Transverse colon (tissue), 4 donors: Measurements from ENCODE around the gene TM6SF1. TPM values are rescaled to one million over a fixed set of nuclear protein-coding genes. Genes with fewer than 3 reads are reported as not detected.

Experiments
- DNase-seq: peaks from one replicate; pipeline ENCODE4 v3.0.0-alpha.2; 2019
- H3K27ac ChIP-seq, 4 donors: fragments of 200-600 bp; sonication (generic); 2 replicates each; pipeline ENCODE4 v1.5.1; 2016 to 2018; ENCODE audit warnings: inconsistent platforms in 4 of 4
- H3K27me3 ChIP-seq: fragments of 200-600 bp; sonication (generic); 2 replicates; pipeline ENCODE4 v1.5.1; 2017; ENCODE audit warnings: inconsistent platforms
- H3K36me3 ChIP-seq, 4 donors: fragments of 200-600 bp; sonication (generic); 2 replicates each; pipeline ENCODE4 v1.5.1; 2017 to 2019; ENCODE audit warnings: inconsistent platforms in 4 of 4
- H3K4me1 ChIP-seq, 4 donors: fragments of 200-600 bp; sonication (generic); 2 replicates each; pipeline ENCODE4 v1.5.1; 2017 to 2020; ENCODE audit warnings: inconsistent platforms in 4 of 4
- H3K4me3 ChIP-seq, 4 donors: fragments of 200-600 bp; sonication (generic); 1 replicate in 1 of 4; 2 replicates in 3 of 4; pipeline versions ENCODE4 v1.5.1 to v1.6.1; 2017 to 2019; ENCODE audit warnings: inconsistent platforms in 4 of 4
- H3K9me3 ChIP-seq, 2 donors: fragments of 200-600 bp; sonication (generic); 2 replicates each; pipeline ENCODE4 v1.5.1; 2017 to 2019; ENCODE audit warnings: inconsistent platforms in 2 of 2
- CTCF ChIP-seq, 5 experiments: fragments of 200-600 bp in 3 of 5; fragments of 450-650 bp in 2 of 5; sonication (generic) in 3 of 5; IDR thresholded peaks; 1 replicate in 2 of 5; 2 replicates in 3 of 5; pipeline ENCODE4 v1.5.1; 2016 to 2017; ENCODE audit warnings: antibody characterized with exemption in 5 of 5, inconsistent platforms in 3 of 5, mild to moderate bottlenecking in 2 of 5, moderate library complexity in 1 of 5
- EP300 ChIP-seq: sonication (generic); formaldehyde crosslinking; IDR thresholded peaks from one replicate; pipeline ENCODE4 v1.6.1; 2017; ENCODE audit warnings: antibody characterized with exemption, low read depth
- POLR2A ChIP-seq: fragments of 450-650 bp; IDR thresholded peaks from one replicate; pipeline ENCODE4 v1.6.1; 2016; ENCODE audit warnings: antibody characterized with exemption, mild to moderate bottlenecking, moderate library complexity
- POLR2AphosphoS5 ChIP-seq, 3 donors: sonication (generic); formaldehyde crosslinking; IDR thresholded peaks; one replicate each; pipeline ENCODE4 v1.6.1; 2016; ENCODE audit warnings: antibody characterized with exemption in 3 of 3
- whole genome bisulfite sequencing, 2 donors: methylation state at CpG; one replicate each; pipeline ENCODE4 v1.1.5; 2018; ENCODE audit warnings: low coverage in 1 of 2; 5-methylcytosine and 5-hydroxymethylcytosine counted together
- in situ Hi-C, 4 donors: fragments of 200-750 bp; cut with MboI; loops; one replicate each; pipeline versions ENCODE4 v1.15.0 to v1.15.1; 2017; ENCODE audit warnings: low sequenced_read_pairs in 3 of 4, low pct_ligation_motif_present in 1 of 4, low pct_unique_long_range_greater_than_20kb in 1 of 4
- intact Hi-C: fragments of 100-400 bp; cut with DNase I; formaldehyde crosslinking; loops from one replicate; pipeline ENCODE4 v1.15.1; 2023; ENCODE audit warnings: low total_unique reads
- total RNA-seq, 4 donors: library from RNA; depleted of rRNA; stranded (reverse); fragments of >200 nt; gene quantifications; one replicate each; pipeline ENCODE4 v1.1.0, GENCODE V29; 2016

The TM6SF1 gene
- total RNA-seq, 4 donors from 2014 or later, result 0.96 to 1.7 TPM; not detected in 2

GRCh38 chr15:83119968-83120581 is 12.6 kb downstream of the TM6SF1 start:
- DNase-seq, result no peak
- intact Hi-C loops, result no loop called here
- no peaks in the 10 kb centered on the region for H3K27me3 ChIP-seq
- TF ChIP-seq CTCF (IDR thresholded peaks at IDR 0.05) (no peak), POLR2AphosphoS5 (IDR thresholded peaks at IDR 0.05) (no peak), POLR2A (no peak), EP300 (no peak)
- H3K27ac ChIP-seq, result no peak overlapping the region
- H3K36me3 ChIP-seq, result no peaks in the 10 kb centered on the region
- H3K4me3 ChIP-seq, result no peak overlapping the region
- no peaks in the 10 kb centered on the region for H3K4me1 ChIP-seq
- 88 to 100% methylated on average over 2 to 9 of the region's 9 CpGs for WGBS, 2 donors
- in situ Hi-C loops, result no loop called here
- H3K9me3 ChIP-seq, result no peaks in the 10 kb centered on the region

- 94 to 100% methylated on average over 1 of the region's 1 CpG for WGBS, 2 donors
- Histone ChIP-seq H3K4me3 (no peak overlapping the region), H3K27ac (no peak overlapping the region), H3K36me3 (no peaks in the 10 kb centered on the region), H3K4me1 (no peaks in the 10 kb centered on the region), H3K27me3 (no peaks in the 10 kb centered on the region), H3K9me3 (no peaks in the 10 kb centered on the region)
- intact Hi-C loops, result no loop called here
- TF ChIP-seq CTCF (IDR thresholded peaks at IDR 0.05), result no peak
- TF ChIP-seq POLR2A, result no peak
- no peak for TF ChIP-seq EP300
- TF ChIP-seq POLR2AphosphoS5 (IDR thresholded peaks at IDR 0.05), result no peak
- in situ Hi-C loops, result no loop called here
- no peak for DNase-seq
Observed at GRCh38 chr15:83123529-83123928, 16.1 kb downstream of the TM6SF1 start.

- intact Hi-C loops (no loop called here), in situ Hi-C loops (no loop called here)
- H3K4me3 ChIP-seq, result no peak overlapping the region
- H3K27me3 ChIP-seq, result no peaks in the 10 kb centered on the region
- H3K27ac ChIP-seq, result no peak overlapping the region
- H3K36me3 ChIP-seq, result no peaks in the 10 kb centered on the region
- TF ChIP-seq EP300, result no peak
- TF ChIP-seq POLR2A, result no peak
- H3K4me1 ChIP-seq, result no peaks in the 10 kb centered on the region
- no peak for DNase-seq
- WGBS, 2 donors, result 65 to 74% methylated on average over 2 to 3 of the region's 3 CpGs
- H3K9me3 ChIP-seq, result no peaks in the 10 kb centered on the region
Observed at GRCh38 chr15:83127547-83128150, 20.2 kb downstream of the TM6SF1 start.

GRCh38 chr15:83129791-83130190 is 22.3 kb downstream of the TM6SF1 start:
- in situ Hi-C loops, result no loop called here
- no peak for DNase-seq
- TF ChIP-seq CTCF (IDR thresholded peaks at IDR 0.05) (no peak), EP300 (no peak), POLR2AphosphoS5 (IDR thresholded peaks at IDR 0.05) (no peak), POLR2A (no peak)
- Histone ChIP-seq H3K27ac (no peak overlapping the region), H3K4me3 (no peak overlapping the region), H3K4me1 (no peaks in the 10 kb centered on the region), H3K9me3 (no peaks in the 10 kb centered on the region), H3K27me3 (no peaks in the 10 kb centered on the region), H3K36me3 (no peaks in the 10 kb centered on the region)
- intact Hi-C loops, result no loop called here
- 79% methylated on average over 2 of the region's 2 CpGs; no CpG with 5 or more reads in 1 of the 2 donors for WGBS, 2 donors
